ENCODE results near the gene SIPA1L2.

DNA sequence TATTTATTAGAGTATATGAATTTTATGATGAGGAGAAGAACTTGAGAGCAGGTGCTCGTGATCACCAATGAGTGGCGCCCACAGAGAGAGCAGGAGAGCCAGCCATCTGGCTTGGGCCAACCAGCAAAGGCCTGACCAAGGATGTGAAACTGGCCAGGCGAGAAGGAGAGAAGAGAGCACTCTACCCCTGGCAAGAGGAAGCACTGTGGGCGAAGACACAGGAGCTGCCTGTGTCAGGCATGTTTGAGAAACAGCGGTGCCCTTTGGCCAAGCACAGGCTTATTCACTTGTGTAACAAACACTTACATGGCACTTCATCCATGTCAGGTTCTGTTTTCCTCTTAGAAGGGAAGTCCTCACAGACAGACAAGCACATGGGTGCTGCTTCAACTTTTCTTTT is 4.2 kb upstream of the SIPA1L2 start:
- no peak for TF ChIP-seq CTCF (IDR thresholded peaks at IDR 0.05)
- no peak for TF ChIP-seq POLR2A (IDR thresholded peaks at IDR 0.05)

Data from uterus (tissue), 2 donors.